Activated naive CD4-positive, alpha-beta T cell treated with anti-CD3 and anti-CD28 coated beads, Interleukin-2, amount 50 U/mL, for 24 hours (primary cell): ENCODE results near the gene PDSS1.
"Not testable (repeated sequence)": the region's sequence is repeated elsewhere in the genome, so short reads cannot be mapped to it uniquely, and the experiment has no call there.

ENCODE experiments used
- H3K27ac Mint-ChIP-seq: one replicate; pipeline ENCODE4 v1.8.0; 2021; ENCODE audit warnings: mild to moderate bottlenecking, mixed read lengths
- H3K27me3 Mint-ChIP-seq: one replicate; pipeline ENCODE4 v1.8.0; 2021; ENCODE audit warnings: mixed read lengths
- H3K36me3 Mint-ChIP-seq: one replicate; pipeline ENCODE4 v1.8.0; 2021; ENCODE audit warnings: mixed read lengths
- H3K4me1 Mint-ChIP-seq: one replicate; pipeline ENCODE4 v1.8.0; 2021; ENCODE audit warnings: mixed read lengths
- H3K4me3 Mint-ChIP-seq: one replicate; pipeline ENCODE4 v1.8.0; 2021; ENCODE audit warnings: mild to moderate bottlenecking, mixed read lengths
- H3K9me3 Mint-ChIP-seq: one replicate; pipeline ENCODE4 v1.8.0; 2021; ENCODE audit warnings: mixed read lengths

The PDSS1 gene, protein sequence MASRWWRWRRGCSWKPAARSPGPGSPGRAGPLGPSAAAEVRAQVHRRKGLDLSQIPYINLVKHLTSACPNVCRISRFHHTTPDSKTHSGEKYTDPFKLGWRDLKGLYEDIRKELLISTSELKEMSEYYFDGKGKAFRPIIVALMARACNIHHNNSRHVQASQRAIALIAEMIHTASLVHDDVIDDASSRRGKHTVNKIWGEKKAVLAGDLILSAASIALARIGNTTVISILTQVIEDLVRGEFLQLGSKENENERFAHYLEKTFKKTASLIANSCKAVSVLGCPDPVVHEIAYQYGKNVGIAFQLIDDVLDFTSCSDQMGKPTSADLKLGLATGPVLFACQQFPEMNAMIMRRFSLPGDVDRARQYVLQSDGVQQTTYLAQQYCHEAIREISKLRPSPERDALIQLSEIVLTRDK

DNA sequence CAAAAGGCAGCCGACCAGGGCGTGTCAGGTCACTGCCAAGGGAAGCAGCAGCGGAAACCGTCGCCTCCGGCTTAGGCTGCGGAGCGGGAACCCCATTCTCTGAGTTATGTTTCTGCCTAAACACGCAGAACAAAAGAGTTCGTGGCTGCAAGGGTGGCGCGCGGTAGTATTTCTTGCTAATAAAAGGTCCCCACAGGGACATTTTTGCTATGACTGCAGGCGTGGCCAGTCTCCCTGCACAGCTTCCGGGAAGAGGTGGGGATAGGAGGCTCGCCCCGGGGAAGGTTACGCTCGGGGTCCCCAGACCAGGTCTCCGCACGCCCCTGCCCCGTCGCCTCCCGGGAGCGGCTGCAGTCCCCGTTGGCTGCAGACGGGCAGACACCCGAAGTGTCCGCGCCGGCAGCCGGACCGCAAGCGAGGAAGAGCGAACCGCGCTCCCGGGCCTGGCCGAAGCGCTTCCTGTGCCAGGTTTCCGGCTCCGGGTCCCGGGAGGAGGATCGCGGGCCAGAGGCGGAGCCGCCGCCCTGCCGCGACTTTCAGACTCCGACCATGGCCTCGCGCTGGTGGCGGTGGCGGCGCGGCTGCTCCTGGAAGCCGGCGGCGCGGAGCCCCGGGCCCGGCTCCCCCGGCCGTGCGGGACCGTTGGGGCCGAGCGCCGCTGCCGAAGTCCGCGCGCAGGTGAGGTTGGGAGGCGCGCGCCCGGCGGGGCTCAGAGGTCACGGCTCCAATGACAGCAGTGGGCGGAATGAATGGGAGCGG lies at the start of gene PDSS1:
Gene PDSS1 (plus strand): TSS at position 539 of the 759 bp plus-strand sequence. CDS start 11 bp downstream, at position 550.
- Mint-ChIP-seq H3K9me3 (no peaks in the 10 kb centered on the region), H3K36me3 (peaks cover 12% of the 10 kb centered on the region), H3K4me1 (peaks cover 38% of the 10 kb centered on the region), H3K27me3 (no peaks in the 10 kb centered on the region), H3K4me3 (peak within 1 kb of the TSS; percentile 99), H3K27ac (peak within 1 kb of the TSS; percentile 94)

DNA sequence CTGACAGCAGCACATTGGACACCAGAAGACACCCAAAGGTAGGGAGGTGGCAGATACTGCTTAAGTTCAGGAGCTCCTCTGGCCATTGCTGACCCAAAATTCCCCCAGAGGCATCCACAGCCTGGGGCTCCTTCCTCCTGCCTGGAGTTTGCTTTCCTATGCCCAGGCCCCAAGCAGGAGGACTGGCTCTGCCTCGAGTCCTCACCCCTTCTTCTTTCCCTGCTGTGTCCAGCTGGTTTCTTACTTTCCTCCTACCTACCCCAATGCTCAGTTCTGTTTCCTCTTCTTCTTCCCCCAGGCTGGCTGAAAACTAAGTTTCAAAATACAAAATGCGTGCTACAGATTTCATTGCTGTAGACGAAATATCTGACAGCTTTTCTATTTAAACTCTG lies 49.3 kb upstream of the PDSS1 start:
- H3K27ac Mint-ChIP-seq, H3K27me3 Mint-ChIP-seq, H3K9me3 Mint-ChIP-seq, H3K36me3 Mint-ChIP-seq, H3K4me3 Mint-ChIP-seq: not testable (repeated sequence)
- H3K4me1 Mint-ChIP-seq: peaks cover 10% of the 10 kb centered on the region

DNA sequence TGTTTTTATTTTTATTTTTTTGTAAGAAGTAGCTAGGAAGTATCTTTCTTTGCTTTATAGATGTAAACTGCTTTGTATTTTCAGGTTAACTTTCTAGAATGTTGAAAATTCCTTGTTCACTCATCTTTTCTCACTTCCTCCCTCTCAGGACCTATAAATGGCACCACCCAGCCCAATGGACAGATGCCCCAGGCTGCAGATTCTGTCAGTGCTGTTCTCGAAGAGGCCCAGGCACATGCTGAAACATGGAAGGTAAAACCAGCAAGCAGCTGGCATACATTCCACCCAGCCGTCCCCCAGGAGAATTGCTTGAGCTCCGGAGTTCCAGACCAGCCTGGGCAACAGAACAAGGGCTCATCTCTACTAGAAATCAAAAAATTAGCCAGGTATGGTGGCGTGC lies 47.1 kb upstream of the PDSS1 start:
- no peaks in the 10 kb centered on the region for H3K36me3 Mint-ChIP-seq

DNA sequence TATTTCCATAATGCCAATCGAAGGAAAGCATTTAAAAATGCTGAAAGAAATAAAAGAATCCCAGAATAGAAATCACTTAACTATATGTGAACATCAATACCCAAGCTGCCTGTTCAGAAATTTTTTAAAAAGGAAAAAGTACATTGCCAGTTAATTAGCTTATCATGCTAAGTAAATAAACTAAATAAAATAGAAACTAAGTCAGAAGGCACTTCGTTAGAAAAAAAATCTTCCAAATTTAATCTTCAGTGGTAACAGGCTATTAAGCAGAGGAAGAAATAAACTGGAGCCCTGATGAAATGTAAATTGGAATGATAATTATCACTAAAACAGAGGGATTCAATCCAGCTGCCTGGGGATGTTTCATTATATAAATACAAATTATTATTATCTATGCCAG lies 46.0 kb upstream of the PDSS1 start:
- H3K4me3 Mint-ChIP-seq, H3K27ac Mint-ChIP-seq, H3K27me3 Mint-ChIP-seq, H3K9me3 Mint-ChIP-seq, H3K36me3 Mint-ChIP-seq, H3K4me1 Mint-ChIP-seq: not testable (repeated sequence)

More for the DNA sequence above, 47.1 kb upstream of the PDSS1 start:
- H3K27ac Mint-ChIP-seq: no peak overlapping the region
- peaks cover 10% of the 10 kb centered on the region for H3K4me1 Mint-ChIP-seq
- no peaks in the 10 kb centered on the region for H3K9me3 Mint-ChIP-seq
- no peak overlapping the region for H3K4me3 Mint-ChIP-seq
- H3K27me3 Mint-ChIP-seq: no peaks in the 10 kb centered on the region

DNA sequence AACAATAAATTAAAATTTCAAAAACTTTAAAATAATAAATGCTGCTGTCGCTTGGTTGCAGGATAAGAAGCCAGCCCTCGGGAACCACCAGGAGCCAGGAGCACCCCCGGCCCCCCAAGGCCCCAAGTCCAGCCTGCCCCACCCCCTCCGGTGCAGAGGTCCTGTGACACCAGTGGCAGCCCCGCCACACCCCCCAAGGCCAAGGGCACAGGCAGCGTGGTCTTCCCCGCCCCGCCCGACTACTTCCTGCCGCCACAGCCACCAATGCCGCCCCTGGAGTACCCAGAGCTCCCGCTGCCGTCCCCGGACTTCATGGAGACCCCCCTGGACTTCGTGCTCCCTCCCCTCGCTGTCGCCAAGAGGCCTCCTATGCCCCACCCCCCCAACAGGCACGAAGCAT lies 44.5 kb upstream of the PDSS1 start:
- H3K27me3 Mint-ChIP-seq: no peaks in the 10 kb centered on the region
- peaks cover 4% of the 10 kb centered on the region for H3K4me1 Mint-ChIP-seq
- H3K9me3 Mint-ChIP-seq: peaks cover 6% of the 10 kb centered on the region
- no peak overlapping the region for H3K4me3 Mint-ChIP-seq
- peaks cover 1% of the 10 kb centered on the region for H3K36me3 Mint-ChIP-seq
- no peak overlapping the region for H3K27ac Mint-ChIP-seq

DNA sequence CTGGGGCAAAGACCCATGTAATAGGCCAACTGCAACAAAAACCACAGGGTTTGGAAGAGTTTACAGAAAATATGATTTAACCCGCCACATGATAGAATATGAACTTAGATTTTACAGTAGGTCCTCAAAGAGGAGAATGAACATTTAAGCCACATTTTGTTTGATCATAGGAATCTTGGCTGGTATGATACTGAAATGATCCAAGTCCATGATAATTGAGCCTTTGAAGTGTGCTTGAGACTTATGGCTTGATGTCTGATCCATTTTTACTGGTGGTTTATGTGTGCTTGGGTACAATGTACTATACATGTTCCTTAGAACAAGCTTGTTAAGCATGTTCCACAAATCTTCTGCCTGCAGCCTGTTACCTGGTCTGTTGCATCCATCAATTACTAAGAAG lies 41.8 kb upstream of the PDSS1 start:
- Mint-ChIP-seq H3K4me3 (no peak overlapping the region), H3K36me3 (peaks cover 3% of the 10 kb centered on the region), H3K4me1 (no peaks in the 10 kb centered on the region), H3K9me3 (peaks cover 10% of the 10 kb centered on the region), H3K27ac (no peak overlapping the region), H3K27me3 (no peaks in the 10 kb centered on the region)

DNA sequence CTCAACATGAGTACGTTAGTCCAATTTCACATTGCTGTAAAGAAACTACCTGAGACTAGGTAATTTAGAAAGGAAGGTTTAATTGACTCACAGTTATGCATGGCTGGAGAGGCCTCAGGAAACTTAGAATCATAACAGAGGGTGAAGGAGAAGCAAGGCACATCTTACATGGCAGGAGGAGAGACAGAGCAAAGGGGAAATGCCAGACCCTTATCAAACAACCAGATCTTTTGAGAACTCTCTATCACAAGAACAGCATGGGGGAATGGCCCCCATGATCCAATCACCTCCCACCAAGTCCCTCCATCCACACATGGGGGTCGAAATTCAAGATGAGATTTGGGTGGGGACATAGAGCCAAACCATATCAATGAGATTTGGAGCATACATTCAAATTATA lies 34.6 kb upstream of the PDSS1 start:
- no peak overlapping the region for H3K27ac Mint-ChIP-seq
- H3K27me3 Mint-ChIP-seq: no peaks in the 10 kb centered on the region
- no peaks in the 10 kb centered on the region for H3K4me1 Mint-ChIP-seq
- H3K9me3 Mint-ChIP-seq: peaks cover 16% of the 10 kb centered on the region
- H3K4me3 Mint-ChIP-seq: no peak overlapping the region
- peaks cover 6% of the 10 kb centered on the region for H3K36me3 Mint-ChIP-seq

DNA sequence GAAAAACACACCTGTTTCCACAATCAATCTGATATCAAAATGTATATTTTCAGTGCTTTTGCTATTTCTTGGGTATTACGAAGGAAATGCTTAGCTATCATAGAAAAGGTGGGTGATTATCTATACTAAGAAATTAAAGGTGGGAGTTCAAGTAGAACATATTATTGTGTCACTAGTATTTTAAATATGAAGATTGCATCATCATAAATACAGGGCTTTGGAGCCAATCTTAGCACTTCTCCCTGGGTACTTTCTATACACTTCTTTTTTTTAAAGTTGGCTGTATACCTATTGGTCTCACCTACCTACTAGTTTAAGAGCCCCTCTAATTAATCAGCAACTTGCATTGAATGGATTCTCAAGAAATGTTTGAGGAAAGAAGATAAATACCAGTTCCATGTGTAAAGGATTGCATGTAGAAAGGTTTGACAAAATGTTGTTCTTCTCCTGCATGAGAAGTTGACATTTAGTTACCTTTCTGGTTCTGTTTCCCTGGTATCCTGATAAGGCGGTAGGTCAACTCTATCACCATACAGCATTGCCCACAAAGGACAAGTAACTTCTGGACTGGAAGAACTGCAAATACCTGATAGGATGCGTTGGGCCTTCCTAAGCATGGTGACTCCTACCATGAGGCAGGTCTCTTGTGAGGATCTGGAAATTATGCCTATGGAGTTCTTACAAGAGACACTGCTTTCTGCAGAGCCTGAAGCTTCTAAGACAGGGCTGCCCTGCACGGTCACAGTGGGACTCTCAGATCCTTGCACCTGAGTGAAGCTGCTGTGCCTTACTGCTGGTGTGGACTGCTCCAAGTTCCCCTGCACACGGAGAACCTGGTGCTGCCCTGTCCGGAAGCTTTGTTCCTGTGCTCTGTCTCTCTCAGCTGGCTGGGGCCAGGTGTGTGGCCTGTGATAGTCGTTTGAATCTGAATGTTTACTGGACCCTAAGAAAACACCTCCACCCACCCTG lies 32.1 kb upstream of the PDSS1 start:
- Mint-ChIP-seq H3K36me3 (peaks cover 3% of the 10 kb centered on the region), H3K9me3 (peaks cover 11% of the 10 kb centered on the region), H3K27ac (no peak overlapping the region), H3K27me3 (no peaks in the 10 kb centered on the region), H3K4me1 (no peaks in the 10 kb centered on the region), H3K4me3 (no peak overlapping the region)

DNA sequence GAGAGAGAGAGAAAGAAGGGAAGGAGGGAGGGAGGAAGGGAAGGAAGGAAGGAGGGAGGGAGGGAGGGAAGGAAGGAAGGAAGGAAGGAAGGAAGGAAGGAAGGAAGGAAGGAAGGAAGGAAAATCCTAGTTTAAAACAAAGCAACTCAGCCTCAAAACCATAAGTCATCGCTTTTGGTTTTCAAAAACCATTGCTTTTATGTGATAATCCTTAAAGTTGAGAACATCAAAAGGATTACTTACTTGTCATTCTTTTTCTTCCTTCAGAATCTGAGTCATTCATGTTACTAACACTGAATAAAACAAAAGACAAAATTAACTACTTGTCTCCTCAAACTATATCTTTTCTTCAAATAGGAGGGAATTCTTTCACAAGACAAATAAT lies 21.6 kb upstream of the PDSS1 start:
- no peak overlapping the region for H3K4me3 Mint-ChIP-seq
- no peaks in the 10 kb centered on the region for H3K36me3 Mint-ChIP-seq
- no peak overlapping the region for H3K27ac Mint-ChIP-seq
- H3K27me3 Mint-ChIP-seq: no peaks in the 10 kb centered on the region
- no peaks in the 10 kb centered on the region for H3K9me3 Mint-ChIP-seq
- H3K4me1 Mint-ChIP-seq: peaks cover 8% of the 10 kb centered on the region

DNA sequence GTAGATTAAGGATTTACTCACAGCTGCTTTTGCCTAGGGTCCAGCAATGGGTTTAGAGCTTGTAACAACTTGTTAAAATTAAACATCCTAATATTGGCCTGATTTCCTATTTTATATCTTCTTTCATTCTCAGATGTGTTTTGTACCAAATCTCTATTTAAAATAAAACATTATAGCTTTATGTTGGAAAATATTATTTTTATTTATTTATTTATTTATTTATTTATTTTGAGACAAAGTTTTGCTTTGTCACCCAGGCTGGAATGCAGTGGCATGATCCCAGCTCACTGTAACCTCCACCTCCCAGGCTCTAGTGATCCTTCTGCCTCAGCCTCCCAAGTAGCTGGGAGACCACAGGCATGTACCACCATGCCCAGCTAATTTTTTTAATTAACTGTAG lies 17.9 kb upstream of the PDSS1 start:
- Mint-ChIP-seq H3K27me3 (no peaks in the 10 kb centered on the region), H3K36me3 (no peaks in the 10 kb centered on the region), H3K4me1 (peaks cover 39% of the 10 kb centered on the region), H3K27ac (no peak overlapping the region), H3K9me3 (no peaks in the 10 kb centered on the region), H3K4me3 (no peak overlapping the region)

DNA sequence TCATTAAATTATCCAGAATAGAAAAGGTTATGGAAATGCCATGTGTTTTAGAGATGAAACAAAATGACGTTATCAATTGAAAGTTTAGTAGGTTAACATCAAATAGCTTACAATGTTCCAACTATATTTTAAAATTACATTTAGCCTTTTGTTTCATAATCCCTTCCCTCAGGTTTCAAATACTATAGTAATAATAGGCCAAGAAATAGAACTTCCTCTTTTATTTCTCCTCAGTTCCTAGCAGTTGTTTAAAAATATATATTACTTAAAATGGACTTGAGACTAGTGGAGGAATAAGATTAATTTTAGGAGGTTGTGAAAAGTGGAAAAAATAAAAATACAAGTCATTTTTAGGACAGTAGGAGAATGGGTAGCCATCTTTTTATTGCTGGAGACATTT lies 16.4 kb upstream of the PDSS1 start:
- Mint-ChIP-seq H3K4me3 (no peak overlapping the region), H3K9me3 (no peaks in the 10 kb centered on the region), H3K27me3 (no peaks in the 10 kb centered on the region), H3K36me3 (no peaks in the 10 kb centered on the region), H3K27ac (no peak overlapping the region), H3K4me1 (peaks cover 46% of the 10 kb centered on the region)

DNA sequence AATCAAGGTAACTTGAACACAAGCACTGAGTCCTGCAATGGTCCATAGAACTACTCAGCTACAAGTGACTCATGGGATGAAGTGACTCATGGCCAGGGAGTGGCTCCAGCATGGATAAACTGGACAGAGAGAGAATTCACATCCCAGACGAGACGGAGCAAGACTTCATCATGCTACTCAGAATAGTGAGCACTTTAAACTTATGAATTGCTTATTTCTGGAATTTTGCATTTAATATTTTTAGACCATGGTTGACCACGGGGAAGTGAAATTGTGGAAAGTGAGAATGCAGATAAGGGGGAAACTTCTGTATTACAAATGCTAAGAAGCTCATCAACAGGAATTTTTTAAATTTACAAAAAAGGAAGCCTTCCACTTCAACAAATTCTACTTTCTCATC lies 15.5 kb upstream of the PDSS1 start:
- not testable (repeated sequence) for H3K9me3 Mint-ChIP-seq, H3K27me3 Mint-ChIP-seq, H3K36me3 Mint-ChIP-seq
- Mint-ChIP-seq H3K4me1 (peaks cover 44% of the 10 kb centered on the region), H3K4me3 (peak overlapping the region; percentile 11), H3K27ac (peak overlapping the region; percentile 91)

DNA sequence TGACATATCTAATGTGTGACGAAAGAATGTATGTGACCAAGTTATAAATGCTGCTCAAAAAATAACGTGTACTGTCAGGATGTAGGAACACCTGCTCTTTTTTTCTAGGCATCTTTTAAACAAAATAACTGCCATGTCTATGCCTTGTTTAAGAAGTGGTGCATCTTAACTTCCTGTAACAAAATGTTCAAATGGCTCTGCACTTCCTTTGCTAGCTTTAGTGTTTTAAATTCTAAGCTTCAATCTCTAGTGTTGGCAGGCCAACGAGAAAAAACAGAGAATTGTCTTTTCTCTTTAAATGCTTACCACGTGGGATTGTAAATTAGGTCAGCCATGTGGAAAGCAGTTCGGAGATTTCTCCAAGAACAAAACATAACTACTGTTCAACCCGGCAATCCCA lies 14.6 kb upstream of the PDSS1 start:
- peak overlapping the region; percentile 30 for H3K4me3 Mint-ChIP-seq
- no peaks in the 10 kb centered on the region for H3K36me3 Mint-ChIP-seq
- no peaks in the 10 kb centered on the region for H3K9me3 Mint-ChIP-seq
- no peaks in the 10 kb centered on the region for H3K27me3 Mint-ChIP-seq
- H3K27ac Mint-ChIP-seq: peak overlapping the region; percentile 91
- peaks cover 48% of the 10 kb centered on the region for H3K4me1 Mint-ChIP-seq

DNA sequence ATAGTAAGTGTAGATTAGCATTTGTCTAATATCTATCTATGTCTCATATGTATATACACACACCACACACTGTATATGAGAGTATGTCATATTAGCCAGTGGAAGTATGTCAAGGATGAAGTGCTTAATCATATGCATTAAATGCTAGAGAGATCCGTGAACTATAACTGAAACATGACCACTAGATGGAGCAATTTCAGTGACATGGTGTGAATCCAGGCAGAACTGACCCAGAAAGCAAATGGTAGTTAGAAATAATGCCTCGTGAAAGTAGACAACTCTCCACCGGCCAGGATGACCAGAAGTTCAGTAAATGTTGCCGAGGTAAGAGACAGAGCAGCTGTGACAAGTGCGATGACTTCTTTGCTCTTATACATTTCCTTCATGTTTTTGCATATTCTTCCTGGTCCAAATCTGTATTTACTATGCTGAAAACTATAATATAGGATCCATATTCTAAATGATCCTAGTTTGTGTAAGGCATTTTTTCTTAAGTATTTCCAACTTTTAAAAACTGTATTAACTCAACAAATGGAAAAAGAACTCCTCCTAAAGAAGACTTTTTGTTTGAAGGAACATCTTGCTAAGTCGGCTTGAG lies 12.7 kb upstream of the PDSS1 start:
- H3K36me3 Mint-ChIP-seq, H3K27ac Mint-ChIP-seq, H3K27me3 Mint-ChIP-seq, H3K9me3 Mint-ChIP-seq: not testable (repeated sequence)
- peaks cover 57% of the 10 kb centered on the region for H3K4me1 Mint-ChIP-seq
- H3K4me3 Mint-ChIP-seq: peak overlapping the region; percentile 1

DNA sequence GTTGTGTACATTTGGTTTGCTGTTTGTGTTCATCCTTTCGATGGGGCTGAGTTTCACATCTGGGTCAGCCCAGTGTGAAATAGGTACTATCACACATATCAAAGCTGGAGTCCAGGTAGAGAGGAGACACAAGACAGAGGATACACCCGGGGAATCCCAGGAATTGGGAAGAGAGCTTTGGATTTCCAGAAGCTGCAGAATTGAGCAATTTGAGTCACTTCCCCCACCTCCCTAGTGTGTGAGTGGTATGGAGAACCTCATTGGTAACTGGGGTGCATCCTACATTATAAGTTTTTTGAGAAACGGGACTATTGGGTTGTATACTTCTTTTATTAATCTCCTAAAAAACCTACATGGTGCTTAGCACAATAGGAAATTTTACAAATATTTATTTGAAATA lies 12.1 kb upstream of the PDSS1 start:
- H3K27ac Mint-ChIP-seq: no peak overlapping the region
- no peaks in the 10 kb centered on the region for H3K9me3 Mint-ChIP-seq
- H3K36me3 Mint-ChIP-seq: peaks cover 2% of the 10 kb centered on the region
- H3K4me1 Mint-ChIP-seq: peaks cover 55% of the 10 kb centered on the region
- no peaks in the 10 kb centered on the region for H3K27me3 Mint-ChIP-seq
- no peak overlapping the region for H3K4me3 Mint-ChIP-seq
